ENCODE results near the gene MAEA.
"Not testable (repeated sequence)": the region's sequence is repeated elsewhere in the genome, so short reads cannot be mapped to it uniquely, and the experiment has no call there.

The MAEA gene

DNA sequence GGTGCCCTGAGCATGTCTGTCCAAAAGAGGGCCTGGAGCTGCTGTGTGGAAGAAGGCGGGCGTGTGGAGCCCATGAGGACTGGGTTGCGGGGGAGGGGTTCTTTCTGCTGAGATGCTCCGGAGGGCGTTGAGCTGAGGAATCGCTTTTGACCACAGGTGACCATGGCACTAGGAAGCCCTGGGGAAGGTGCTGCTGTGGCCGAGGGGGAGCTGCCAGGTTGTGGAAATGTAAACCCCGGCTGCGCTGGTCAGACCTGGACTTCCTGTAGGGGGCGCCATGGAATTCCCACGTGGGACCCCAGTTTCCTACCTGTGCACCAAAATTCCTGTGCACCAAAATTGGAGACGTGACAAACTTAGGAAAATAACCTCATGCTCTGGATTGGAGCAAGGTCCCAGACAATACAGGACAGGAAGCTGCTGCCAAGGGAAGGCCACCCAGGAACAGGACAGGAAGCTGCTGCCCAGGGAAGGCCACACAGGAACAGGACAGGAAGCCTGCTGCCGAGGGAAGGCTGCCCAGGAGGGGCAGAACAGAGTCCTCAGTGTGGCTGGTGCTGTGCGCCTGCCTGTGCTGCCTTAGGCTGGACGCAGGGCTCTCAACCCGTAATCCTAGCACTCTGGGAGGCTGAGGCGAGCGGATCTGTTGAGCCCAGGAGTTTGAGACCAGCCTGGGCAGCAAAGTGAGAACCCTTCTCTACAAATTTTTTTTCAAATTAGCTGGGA is 29.0 kb downstream of the MAEA start:
- FAIRE-seq (no peak), DNase-seq (ENCODE audit: insufficient read length, low spot score) (no peak)
- no peak for TF ChIP-seq CTCF (IDR thresholded peaks at IDR 0.05; ENCODE audit: insufficient read depth, missing control alignments)

- DNase-seq (ENCODE audit: insufficient read length, low spot score) = no peak
- no peak for TF ChIP-seq CTCF (IDR thresholded peaks at IDR 0.05; ENCODE audit: insufficient read depth, missing control alignments)
- no peak for FAIRE-seq
Observed at GRCh38 chr4:1321486-1321885, 31.8 kb downstream of the MAEA start.

DNA sequence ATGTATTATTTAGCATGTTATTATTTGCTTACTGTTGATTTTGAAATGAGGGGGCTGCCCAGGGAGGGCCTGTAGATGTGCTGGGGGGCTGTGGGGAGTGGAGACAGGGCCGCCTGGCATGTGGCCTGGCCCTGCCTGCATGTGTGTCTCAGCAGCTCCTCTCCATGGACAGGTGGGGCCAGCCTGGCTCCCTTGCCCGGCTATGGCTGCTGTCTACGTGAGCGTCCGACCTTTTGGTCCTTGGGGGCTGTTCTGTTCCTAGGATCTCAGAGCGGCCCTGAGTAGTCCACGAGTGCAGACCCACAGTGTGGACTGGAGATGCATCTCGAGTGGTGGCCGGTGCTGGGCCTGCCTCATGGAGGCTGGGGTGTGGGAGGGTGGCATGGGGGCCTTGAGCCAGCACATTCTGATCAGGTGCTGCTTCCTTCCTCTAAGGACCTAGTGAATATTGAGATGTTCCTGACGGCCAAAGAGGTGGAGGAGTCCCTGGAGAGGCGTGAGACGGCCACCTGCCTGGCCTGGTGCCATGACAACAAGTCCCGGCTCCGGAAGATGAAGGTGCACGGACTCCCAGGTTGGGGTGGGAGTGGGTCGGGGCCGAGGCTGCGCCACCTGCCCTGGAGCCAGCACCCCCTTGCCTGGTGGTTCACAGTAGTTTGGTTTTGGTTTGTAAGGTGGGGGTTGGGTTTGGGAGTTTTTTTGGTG is 32.4 kb downstream of the MAEA start:
- FAIRE-seq = no peak

DNA sequence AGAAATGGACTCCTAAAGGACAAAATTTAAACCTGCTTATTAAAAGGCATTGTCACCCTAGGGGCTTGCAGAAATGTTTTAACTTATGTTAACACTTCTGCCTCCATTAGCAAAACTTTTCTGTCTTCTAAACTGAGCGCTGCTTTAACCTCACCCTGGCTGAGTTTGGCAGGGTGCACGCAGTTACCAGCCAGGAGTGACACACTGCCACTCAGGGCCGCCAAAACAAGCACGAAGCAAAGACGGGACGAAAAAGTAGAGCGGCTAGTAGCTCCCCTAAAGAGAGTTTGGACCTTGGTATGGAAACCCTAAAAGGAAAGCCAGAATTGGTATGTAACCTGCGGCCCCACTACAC is 33.6 kb downstream of the MAEA start:
- no peak for FAIRE-seq
- TF ChIP-seq CTCF (IDR thresholded peaks at IDR 0.05; ENCODE audit: insufficient read depth, missing control alignments) = no peak
- DNase-seq (ENCODE audit: insufficient read length, low spot score) = no peak

More for the DNA sequence above, 32.4 kb downstream of the MAEA start:
- no peak for TF ChIP-seq CTCF (IDR thresholded peaks at IDR 0.05; ENCODE audit: insufficient read depth, missing control alignments)
- no peak for DNase-seq (ENCODE audit: insufficient read length, low spot score)

DNA sequence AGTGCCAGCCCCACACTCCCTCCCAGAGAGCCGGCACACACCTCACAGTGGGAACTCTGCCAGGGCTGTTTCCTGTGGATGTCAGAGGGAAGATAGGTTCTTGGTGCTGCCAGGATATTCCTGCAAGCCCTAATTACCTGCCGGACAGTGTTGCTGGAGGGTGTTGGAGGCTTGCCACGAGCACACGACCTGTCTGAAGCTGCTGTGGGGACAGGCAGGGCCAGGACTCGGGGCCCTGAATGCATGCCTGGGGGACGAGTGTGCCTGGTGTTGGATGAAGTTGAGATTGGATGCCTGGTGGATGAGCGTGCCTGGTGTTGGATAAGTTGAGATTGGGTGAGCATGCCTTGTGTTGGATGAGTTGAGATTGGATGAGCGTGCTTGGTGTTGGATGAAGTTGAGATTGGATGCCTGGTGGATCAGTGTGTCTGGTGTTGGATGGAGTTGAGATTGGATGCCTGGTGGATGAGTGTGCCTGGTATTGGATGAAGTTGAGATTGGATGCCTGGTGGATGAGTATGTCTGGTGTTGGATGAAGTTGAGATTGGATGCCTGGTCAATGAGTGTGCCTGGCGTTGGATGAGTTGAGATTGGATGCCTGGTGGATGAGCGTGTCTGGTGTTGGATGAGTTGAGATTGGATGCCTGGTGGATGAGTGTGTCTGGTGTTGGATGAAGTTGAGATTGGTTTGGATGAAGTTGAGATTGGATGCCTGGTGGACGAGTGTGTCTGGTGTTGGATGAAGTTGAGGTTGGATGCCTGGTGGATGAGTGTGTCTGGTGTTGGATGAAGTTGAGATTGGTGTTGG is 34.1 kb downstream of the MAEA start:
- no peak for TF ChIP-seq CTCF (IDR thresholded peaks at IDR 0.05; ENCODE audit: insufficient read depth, missing control alignments)
- no peak for FAIRE-seq
- DNase-seq (ENCODE audit: insufficient read length, low spot score) = no peak

DNA sequence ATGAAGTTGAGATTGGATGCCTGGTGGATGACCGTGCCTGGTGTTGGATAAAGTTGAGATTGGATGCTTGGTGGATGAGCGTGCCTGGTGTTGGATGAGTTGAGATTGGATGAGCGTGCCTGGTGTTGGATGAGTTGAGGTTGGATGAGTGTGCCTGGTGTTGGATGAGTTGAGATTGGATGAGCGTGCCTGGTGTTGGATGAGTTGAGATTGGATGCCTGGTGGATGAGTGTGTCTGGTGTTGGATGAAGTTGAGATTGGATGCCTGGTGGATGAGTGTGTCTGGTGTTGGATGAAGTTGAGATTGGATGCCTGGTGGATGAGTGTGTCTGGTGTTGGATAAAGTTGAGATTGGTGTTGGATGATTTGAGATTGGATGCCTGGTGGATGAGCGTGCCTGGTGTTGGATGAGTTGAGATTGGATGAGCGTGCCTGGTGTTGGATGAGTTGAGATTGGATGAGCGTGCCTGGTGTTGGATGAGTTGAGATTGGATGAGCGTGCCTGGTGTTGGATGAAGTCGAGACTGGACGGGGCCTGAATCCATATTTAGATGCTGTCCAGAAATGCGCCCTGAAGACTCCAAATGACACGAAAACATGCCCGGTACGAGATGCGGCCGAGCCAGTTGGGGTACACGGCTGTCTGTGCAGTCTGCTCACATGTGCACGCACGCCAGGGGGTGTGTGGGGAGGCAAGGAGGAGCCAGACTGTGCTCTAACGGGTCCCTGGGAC is 34.9 kb downstream of the MAEA start:
- FAIRE-seq; DNase-seq (ENCODE audit: insufficient read length, low spot score): not testable (repeated sequence)

DNA sequence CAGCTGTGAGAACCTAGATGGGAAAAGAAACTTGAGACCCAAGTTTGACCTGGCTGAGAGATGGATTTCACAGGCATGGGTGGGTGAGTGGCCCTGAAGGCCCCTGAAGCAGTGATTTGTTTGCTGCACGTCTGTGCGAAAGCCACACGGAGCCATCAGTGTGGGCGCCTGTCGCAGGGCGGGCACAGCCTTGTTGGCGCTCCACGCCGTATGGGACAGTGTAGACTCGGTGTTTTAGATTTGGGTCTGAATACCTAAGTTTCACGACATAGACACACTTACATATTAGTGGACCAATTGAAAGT is 35.4 kb downstream of the MAEA start:
- FAIRE-seq (no peak), DNase-seq (ENCODE audit: insufficient read length, low spot score) (no peak)
- TF ChIP-seq CTCF (IDR thresholded peaks at IDR 0.05; ENCODE audit: insufficient read depth, missing control alignments) = no peak
